MM.1S (cell line): ENCODE measurements around the gene RNPEP.

Experiments
- EZH2 ChIP-seq: fragments of 300-600 bp; sonication (generic); optimal IDR thresholded peaks from 2 replicates; pipeline ENCODE3; 2017; ENCODE audit warnings: low read depth, mild to moderate bottlenecking, antibody characterized with exemption, low read length, mixed read lengths
- TF ChIP-seq, protein P1 (sequence below): fragments of 300-600 bp; sonication (generic); IDR thresholded peaks from 2 replicates; pipeline ENCODE4 v1.5.1; 2016; ENCODE audit warnings: antibody characterized with exemption, low read length, mixed read lengths

DNA sequence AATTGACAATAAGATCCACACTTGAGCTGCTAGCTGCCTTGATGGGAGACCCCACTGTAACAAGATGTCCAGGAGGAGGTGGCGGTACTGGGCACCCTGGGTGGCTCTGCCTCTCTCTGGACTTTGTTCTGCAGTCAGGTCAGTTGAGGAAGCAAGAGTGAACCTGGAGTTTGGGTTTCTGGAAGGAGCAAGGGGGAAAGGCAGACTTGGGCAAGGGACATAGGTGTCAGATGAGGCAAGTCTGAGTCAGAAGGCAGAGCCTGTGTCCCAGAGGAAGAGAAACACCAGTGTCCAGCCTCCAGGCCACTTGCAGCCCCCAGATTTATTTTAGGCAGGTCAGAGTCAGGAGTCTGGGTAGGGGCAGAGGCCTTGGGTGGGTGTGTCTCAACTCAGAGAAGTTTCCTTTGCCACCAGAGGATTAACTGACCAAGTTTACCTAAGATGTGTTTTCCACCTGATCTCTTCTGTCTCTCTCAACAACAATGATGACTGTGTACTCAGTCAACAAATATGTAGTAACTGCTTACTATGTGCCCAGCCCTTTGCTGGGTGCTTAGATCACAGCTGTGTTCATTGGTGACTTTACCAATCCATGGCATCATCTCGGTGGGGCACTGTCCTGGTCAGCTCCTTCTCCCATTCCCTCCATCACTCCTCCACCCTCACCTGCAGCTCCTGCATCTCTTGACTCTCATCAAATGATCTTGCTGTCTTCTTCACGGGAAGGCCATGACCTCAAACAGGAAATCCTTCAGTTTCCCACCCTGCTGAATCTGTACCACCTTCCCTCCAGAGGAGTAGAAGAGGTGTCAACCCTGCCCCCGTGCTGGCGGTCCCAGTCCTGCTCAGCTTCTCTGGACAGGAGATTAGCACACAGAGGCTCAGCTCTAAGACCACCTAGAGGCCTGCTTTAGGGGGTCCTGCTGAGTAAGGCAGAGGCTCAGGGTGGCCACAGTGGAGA lies 64.6 kb downstream of the RNPEP start:
- TF ChIP-seq, protein P1, sequence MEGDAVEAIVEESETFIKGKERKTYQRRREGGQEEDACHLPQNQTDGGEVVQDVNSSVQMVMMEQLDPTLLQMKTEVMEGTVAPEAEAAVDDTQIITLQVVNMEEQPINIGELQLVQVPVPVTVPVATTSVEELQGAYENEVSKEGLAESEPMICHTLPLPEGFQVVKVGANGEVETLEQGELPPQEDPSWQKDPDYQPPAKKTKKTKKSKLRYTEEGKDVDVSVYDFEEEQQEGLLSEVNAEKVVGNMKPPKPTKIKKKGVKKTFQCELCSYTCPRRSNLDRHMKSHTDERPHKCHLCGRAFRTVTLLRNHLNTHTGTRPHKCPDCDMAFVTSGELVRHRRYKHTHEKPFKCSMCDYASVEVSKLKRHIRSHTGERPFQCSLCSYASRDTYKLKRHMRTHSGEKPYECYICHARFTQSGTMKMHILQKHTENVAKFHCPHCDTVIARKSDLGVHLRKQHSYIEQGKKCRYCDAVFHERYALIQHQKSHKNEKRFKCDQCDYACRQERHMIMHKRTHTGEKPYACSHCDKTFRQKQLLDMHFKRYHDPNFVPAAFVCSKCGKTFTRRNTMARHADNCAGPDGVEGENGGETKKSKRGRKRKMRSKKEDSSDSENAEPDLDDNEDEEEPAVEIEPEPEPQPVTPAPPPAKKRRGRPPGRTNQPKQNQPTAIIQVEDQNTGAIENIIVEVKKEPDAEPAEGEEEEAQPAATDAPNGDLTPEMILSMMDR, result no peak
- no peak for TF ChIP-seq EZH2
